ENCODE measurements around the gene UCKL1.
A peak's percentile ranks its signal among the peaks of the same experiment; 100 is the strongest.
"Not testable (repeated sequence)": the region's sequence is repeated elsewhere in the genome, so short reads cannot be mapped to it uniquely, and the experiment has no call there.

The UCKL1 gene

GRCh38 chr20:63972312-63973159 is 16.3 kb upstream of the UCKL1 start:
- DNase-seq (ENCODE audit: low spot score): no peak

- not testable (repeated sequence) for DNase-seq (ENCODE audit: low spot score)
These were observed 15.7 kb upstream of the UCKL1 start for GRCh38 chr20:63971960-63972311.

GRCh38 chr20:63970714-63971431 is 14.7 kb upstream of the UCKL1 start:
- no peak for DNase-seq (ENCODE audit: low spot score)

GRCh38 chr20:63969838-63970713 is 13.9 kb upstream of the UCKL1 start, which contains the start of gene ZNF512B:
TSS of gene ZNF512B (minus strand) at chr20:63969930. CDS start at chr20:63967950, 1,980 bp downstream.
- DNase-seq (ENCODE audit: low spot score): peak; percentile 97

- DNase-seq (ENCODE audit: low spot score): peak; percentile 56
These were observed 12.9 kb upstream of the UCKL1 start for GRCh38 chr20:63968928-63969760.

- DNase-seq (ENCODE audit: low spot score): no peak
These were observed 12.1 kb upstream of the UCKL1 start for GRCh38 chr20:63968136-63968927.

- no peak for DNase-seq (ENCODE audit: low spot score)
These were observed 11.3 kb upstream of the UCKL1 start for GRCh38 chr20:63967330-63968135.

- no peak for DNase-seq (ENCODE audit: low spot score)
These were observed 10.7 kb upstream of the UCKL1 start for GRCh38 chr20:63966944-63967322.

GRCh38 chr20:63966172-63966943 is 10.1 kb upstream of the UCKL1 start:
- no peak for DNase-seq (ENCODE audit: low spot score)

GRCh38 chr20:63964412-63964811 is 8.2 kb upstream of the UCKL1 start:
- DNase-seq (ENCODE audit: low spot score): no peak

GRCh38 chr20:63963784-63964301 is 7.6 kb upstream of the UCKL1 start:
- DNase-seq (ENCODE audit: low spot score): no peak

GRCh38 chr20:63963348-63963741 is 7.1 kb upstream of the UCKL1 start:
- DNase-seq (ENCODE audit: low spot score): no peak

GRCh38 chr20:63962426-63963347 is 6.5 kb upstream of the UCKL1 start:
- DNase-seq (ENCODE audit: low spot score): no peak

- no peak for DNase-seq (ENCODE audit: low spot score)
These were observed 5.6 kb upstream of the UCKL1 start for GRCh38 chr20:63961664-63962425.

- not testable (repeated sequence) for DNase-seq (ENCODE audit: low spot score)
These were observed 4.7 kb upstream of the UCKL1 start for GRCh38 chr20:63960654-63961621.

GRCh38 chr20:63959699-63960075 is 3.5 kb upstream of the UCKL1 start:
- no peak for DNase-seq (ENCODE audit: low spot score)
